Neural cell (in vitro differentiated cells): ENCODE data around the gene CD247. TPM values are rescaled to one million over a fixed set of nuclear protein-coding genes. Genes with fewer than 3 reads are reported as not detected.

Source experiments
- H2AFZ ChIP-seq: fragments of 200-600, 300-800 bp; sonication (generic), shearing (Covaris generic); 2 replicates; pipeline ENCODE4 v1.6.0; 2014; ENCODE audit warnings: low read depth, mild to moderate bottlenecking, antibody characterized with exemption, low read length, moderate library complexity
- H3F3A ChIP-seq: fragments of 200-600 bp; shearing (Covaris generic); 2 replicates; pipeline ENCODE4 v1.6.1; 2016; ENCODE audit warnings: mild to moderate bottlenecking, moderate library complexity, mixed read lengths, antibody characterized with exemption, low read length; ENCODE audit not compliant: insufficient read depth, poor library complexity, severe bottlenecking
- H3K27ac ChIP-seq: fragments of 200-600, 300-800 bp; sonication (generic), shearing (Covaris generic); 2 replicates; pipeline ENCODE4 v1.5.1; 2014; ENCODE audit warnings: mild to moderate bottlenecking, low read length, moderate library complexity
- H3K27me3 ChIP-seq: fragments of 300-800, 200-600 bp; sonication (generic), shearing (Covaris generic); 2 replicates; pipeline ENCODE4 v1.6.0; 2014; ENCODE audit warnings: mild to moderate bottlenecking, low read depth, low read length, moderate library complexity; ENCODE audit not compliant: insufficient read depth
- H3K36me3 ChIP-seq: fragments of 300-800, 200-600 bp; sonication (generic), shearing (Covaris generic); 2 replicates; pipeline ENCODE4 v1.5.1; 2014; ENCODE audit warnings: mild to moderate bottlenecking, antibody characterized with exemption, low read length, moderate library complexity; ENCODE audit not compliant: insufficient read depth
- H3K4me2 ChIP-seq: fragments of 300-800, 200-600 bp; sonication (generic), shearing (Covaris generic); 2 replicates; pipeline ENCODE4 v1.6.0; 2014; ENCODE audit warnings: mild to moderate bottlenecking, low read length
- H3K4me3 ChIP-seq: fragments of 300-800, 200-600 bp; sonication (generic), shearing (Covaris generic); 2 replicates; pipeline ENCODE4 v1.5.1; 2014; ENCODE audit warnings: mild to moderate bottlenecking, low read length, moderate library complexity
- H3K79me2 ChIP-seq: fragments of 200-600 bp; shearing (Covaris generic); replicated peaks from 2 replicates; pipeline ENCODE4 v1.6.0; 2014; ENCODE audit warnings: mild to moderate bottlenecking, low read length, moderate library complexity; ENCODE audit not compliant: insufficient read depth
- H3K9ac ChIP-seq: fragments of 300-800, 200-600 bp; sonication (generic), shearing (Covaris generic); 2 replicates; pipeline ENCODE4 v1.6.1; 2016; ENCODE audit warnings: mild to moderate bottlenecking, low read length, mixed read lengths
- H3K9me2 ChIP-seq: fragments of 200-600 bp; shearing (Covaris generic); 2 replicates; pipeline ENCODE4 v1.6.1; 2016; ENCODE audit warnings: mild to moderate bottlenecking, low read length, mixed read lengths; ENCODE audit not compliant: insufficient read depth
- H3K9me3 ChIP-seq: fragments of 200-600, 300-800 bp; sonication (generic), shearing (Covaris generic); 2 replicates; pipeline ENCODE4 v1.6.1; 2016; ENCODE audit warnings: mild to moderate bottlenecking, mixed run types, low read length, moderate library complexity, mixed read lengths
- H4K20me1 ChIP-seq: fragments of 200-600 bp; shearing (Covaris generic); 2 replicates; pipeline ENCODE4 v1.6.1; 2016; ENCODE audit warnings: mild to moderate bottlenecking, mixed run types; ENCODE audit not compliant: insufficient read depth
- CTCF ChIP-seq: fragments of 450-650 bp; IDR thresholded peaks from 2 replicates; pipeline ENCODE4 v1.5.1; 2014; ENCODE audit warnings: antibody characterized with exemption, mild to moderate bottlenecking, moderate library complexity; ENCODE audit not compliant: poor library complexity, severe bottlenecking
- EP300 ChIP-seq: fragments of 450-650 bp; conservative IDR thresholded peaks from 2 replicates; pipeline ENCODE4 v1.6.1; 2014; ENCODE audit warnings: antibody characterized with exemption, mild to moderate bottlenecking, moderate library complexity; ENCODE audit not compliant: poor library complexity, severe bottlenecking
- EZH2 ChIP-seq: fragments of 200-600, 300-800 bp; shearing (Covaris generic), sonication (generic); IDR thresholded peaks from 2 replicates; pipeline ENCODE4 v1.6.1; 2014; ENCODE audit warnings: antibody characterized with exemption, low read length, borderline replicate concordance, mild to moderate bottlenecking; ENCODE audit not compliant: insufficient read depth, poor library complexity, severe bottlenecking
- MXI1 ChIP-seq: fragments of 450-650 bp; conservative IDR thresholded peaks from 2 replicates; pipeline ENCODE4 v1.6.1; 2014; ENCODE audit warnings: antibody characterized with exemption, mild to moderate bottlenecking; ENCODE audit not compliant: poor library complexity, severe bottlenecking
- POLR2AphosphoS5 ChIP-seq: IDR thresholded peaks from 2 replicates; pipeline ENCODE4 v1.6.1; 2012
- RAD21 ChIP-seq: fragments of 450-650 bp; conservative IDR thresholded peaks from 2 replicates; pipeline ENCODE4 v1.6.1; 2014; ENCODE audit warnings: antibody characterized with exemption, mild to moderate bottlenecking, moderate library complexity
- REST ChIP-seq: IDR thresholded peaks from 2 replicates; pipeline ENCODE4 v1.6.1; 2012; ENCODE audit warnings: borderline replicate concordance
- SMC3 ChIP-seq: fragments of 450-650 bp; conservative IDR thresholded peaks from 2 replicates; pipeline ENCODE4 v1.6.1; 2014; ENCODE audit warnings: antibody characterized with exemption, mild to moderate bottlenecking, moderate library complexity; ENCODE audit not compliant: poor library complexity
- TAF1 ChIP-seq: IDR thresholded peaks from 2 replicates; pipeline ENCODE4 v1.6.1; 2012; ENCODE audit warnings: low read depth
- polyA plus RNA-seq: library from polyadenylated mRNA; depleted of rRNA; stranded (reverse); fragments of >200 nt; gene quantifications from 2 replicates; pipeline ENCODE4 v1.2.3, GENCODE V29; 2014

The CD247 gene
- polyA plus RNA-seq, 1 donor from 2014 or later, result not detected

GRCh38 chr1:167467752-167468151, 50.6 kb downstream of the CD247 start:
- H3K9me2 ChIP-seq, result no peaks in the 10 kb centered on the region
- no peaks in the 10 kb centered on the region for H3K9me3 ChIP-seq
- H3K4me2 ChIP-seq, result no peak overlapping the region
- TF ChIP-seq RAD21 (no peak), EP300 (no peak), CTCF (no peak), REST (no peak), EZH2 (no peak), POLR2AphosphoS5 (no peak), TAF1 (no peak), MXI1 (no peak), SMC3 (no peak)
- H3K27ac ChIP-seq, result no peak overlapping the region
- H4K20me1 ChIP-seq, result no peaks in the 10 kb centered on the region
- H3K36me3 ChIP-seq, result no peaks in the 10 kb centered on the region
- H2AFZ ChIP-seq, result no peak overlapping the region
- no peaks in the 10 kb centered on the region for H3F3A ChIP-seq
- no peaks in the 10 kb centered on the region for H3K27me3 ChIP-seq
- H3K4me3 ChIP-seq, result no peak overlapping the region
- H3K79me2 ChIP-seq, result no peaks in the 10 kb centered on the region
- no peak overlapping the region for H3K9ac ChIP-seq

GRCh38 chr1:167467126-167467710, 51.1 kb downstream of the CD247 start:
- Histone ChIP-seq H3K9me2 (no peaks in the 10 kb centered on the region), H3K4me2 (no peak overlapping the region), H3K9ac (no peak overlapping the region), H3K27me3 (no peaks in the 10 kb centered on the region), H4K20me1 (no peaks in the 10 kb centered on the region), H3F3A (no peaks in the 10 kb centered on the region), H2AFZ (no peak overlapping the region), H3K4me3 (no peak overlapping the region), H3K27ac (no peak overlapping the region), H3K36me3 (no peaks in the 10 kb centered on the region), H3K9me3 (no peaks in the 10 kb centered on the region), H3K79me2 (no peaks in the 10 kb centered on the region)
- TF ChIP-seq REST (no peak), EP300 (no peak), RAD21 (no peak), MXI1 (no peak), SMC3 (no peak), CTCF (no peak), EZH2 (no peak), TAF1 (no peak), POLR2AphosphoS5 (no peak)
